Fibroblast of pulmonary artery (primary cell): ENCODE data around the gene MCOLN1.

Source experiments
- DNase-seq: peaks from one replicate; pipeline ENCODE4 v3.0.0-alpha.2; 2010; ENCODE audit warnings: low read depth
- H3K4me3 ChIP-seq: replicated peaks from 2 replicates; pipeline ENCODE4 v1.5.1; 2011; ENCODE audit warnings: low read depth, mild to moderate bottlenecking, control low read depth, low read length, moderate library complexity
- TF ChIP-seq, protein P1 (sequence below): IDR thresholded peaks from 2 replicates; pipeline ENCODE4 v1.5.1; 2011; ENCODE audit warnings: mild to moderate bottlenecking, control low read depth, low read length, inconsistent platforms; ENCODE audit errors: missing control alignments

MCOLN1 gene

GRCh38 chr19:7488736-7489353 lies 33.6 kb upstream of the MCOLN1 start, which contains the start of gene PEX11G:
Gene PEX11G, minus strand, starts transcription at chr19:7489035. Its CDS starts 25 bp downstream, at chr19:7489010.
- H3K4me3 ChIP-seq: peak within 1 kb of the TSS; percentile 64
- peak; percentile 89 for DNase-seq
- TF ChIP-seq, protein P1, sequence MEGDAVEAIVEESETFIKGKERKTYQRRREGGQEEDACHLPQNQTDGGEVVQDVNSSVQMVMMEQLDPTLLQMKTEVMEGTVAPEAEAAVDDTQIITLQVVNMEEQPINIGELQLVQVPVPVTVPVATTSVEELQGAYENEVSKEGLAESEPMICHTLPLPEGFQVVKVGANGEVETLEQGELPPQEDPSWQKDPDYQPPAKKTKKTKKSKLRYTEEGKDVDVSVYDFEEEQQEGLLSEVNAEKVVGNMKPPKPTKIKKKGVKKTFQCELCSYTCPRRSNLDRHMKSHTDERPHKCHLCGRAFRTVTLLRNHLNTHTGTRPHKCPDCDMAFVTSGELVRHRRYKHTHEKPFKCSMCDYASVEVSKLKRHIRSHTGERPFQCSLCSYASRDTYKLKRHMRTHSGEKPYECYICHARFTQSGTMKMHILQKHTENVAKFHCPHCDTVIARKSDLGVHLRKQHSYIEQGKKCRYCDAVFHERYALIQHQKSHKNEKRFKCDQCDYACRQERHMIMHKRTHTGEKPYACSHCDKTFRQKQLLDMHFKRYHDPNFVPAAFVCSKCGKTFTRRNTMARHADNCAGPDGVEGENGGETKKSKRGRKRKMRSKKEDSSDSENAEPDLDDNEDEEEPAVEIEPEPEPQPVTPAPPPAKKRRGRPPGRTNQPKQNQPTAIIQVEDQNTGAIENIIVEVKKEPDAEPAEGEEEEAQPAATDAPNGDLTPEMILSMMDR: no peak

GRCh38 chr19:7489609-7490044 lies 32.8 kb upstream of the MCOLN1 start:
- no peak for DNase-seq
- TF ChIP-seq, protein P1: no peak
- no peak overlapping the region for H3K4me3 ChIP-seq

DNA sequence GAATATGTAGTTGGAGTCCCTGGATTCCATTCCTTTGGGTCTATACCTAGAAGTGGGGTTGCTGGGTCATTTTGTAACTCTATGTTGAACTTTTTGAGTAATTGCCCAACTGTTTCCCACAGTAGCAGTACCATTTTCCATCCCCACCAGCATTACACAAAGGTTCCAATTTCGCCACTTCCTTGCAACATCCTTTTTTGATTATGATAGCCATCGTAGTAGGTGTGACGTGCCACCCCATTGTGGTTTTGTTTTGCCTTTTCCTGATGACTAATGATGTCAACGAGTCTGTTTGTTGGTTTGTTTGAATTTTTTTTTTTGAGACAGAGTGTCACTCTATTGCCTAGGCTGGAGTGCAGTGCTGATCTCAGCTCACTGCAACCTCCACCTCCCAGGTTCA lies 30.3 kb upstream of the MCOLN1 start:
- H3K4me3 ChIP-seq: no peak overlapping the region
- TF ChIP-seq, protein P1: no peak
- DNase-seq: peak; percentile 82

DNA sequence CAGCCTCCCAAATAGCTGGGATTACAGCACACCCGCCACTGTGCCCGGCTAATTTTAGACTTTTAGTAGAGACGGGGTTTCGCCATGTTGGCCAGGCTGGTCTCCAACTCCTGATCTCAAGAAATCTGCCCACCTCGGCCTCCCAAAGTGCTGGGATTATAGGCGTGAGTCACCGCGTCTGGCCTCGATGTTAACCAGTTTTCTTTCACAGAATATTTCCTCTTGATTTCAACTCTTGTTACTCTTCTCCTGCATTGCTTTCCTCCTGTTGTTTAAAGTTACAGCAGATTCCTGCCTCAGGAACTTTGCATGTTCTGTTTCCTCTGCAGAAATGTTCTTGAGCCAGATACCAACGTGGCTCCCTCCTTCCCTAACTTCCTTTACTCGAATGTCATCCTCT lies 29.9 kb upstream of the MCOLN1 start:
- TF ChIP-seq, protein P1: no peak
- H3K4me3 ChIP-seq: no peak overlapping the region
- no peak for DNase-seq

GRCh38 chr19:7494416-7495098 lies 27.9 kb upstream of the MCOLN1 start:
- TF ChIP-seq, protein P1: no peak
- no peak overlapping the region for H3K4me3 ChIP-seq
- DNase-seq: peak; percentile 21

- H3K4me3 ChIP-seq: no peak overlapping the region
- TF ChIP-seq, protein P1: peak; percentile 52
- no peak for DNase-seq
Measured at GRCh38 chr19:7497292-7497691, 25.1 kb upstream of the MCOLN1 start.
